ENCODE measurements around the gene RFXANK.
A peak's percentile ranks its signal among the peaks of the same experiment; 100 is the strongest.
"Not testable (repeated sequence)": the region's sequence is repeated elsewhere in the genome, so short reads cannot be mapped to it uniquely, and the experiment has no call there.

The RFXANK gene

GRCh38 chr19:19170053-19170872, 21.8 kb upstream of the RFXANK start, which contains the start of gene MEF2B:
TSS of gene MEF2B (minus strand) at chr19:19170263. CDS start at chr19:19150735, 19,528 bp downstream.
- no peak for DNase-seq

- DNase-seq, result no peak
These were observed 21.0 kb upstream of the RFXANK start for GRCh38 chr19:19170873-19171672.

DNA sequence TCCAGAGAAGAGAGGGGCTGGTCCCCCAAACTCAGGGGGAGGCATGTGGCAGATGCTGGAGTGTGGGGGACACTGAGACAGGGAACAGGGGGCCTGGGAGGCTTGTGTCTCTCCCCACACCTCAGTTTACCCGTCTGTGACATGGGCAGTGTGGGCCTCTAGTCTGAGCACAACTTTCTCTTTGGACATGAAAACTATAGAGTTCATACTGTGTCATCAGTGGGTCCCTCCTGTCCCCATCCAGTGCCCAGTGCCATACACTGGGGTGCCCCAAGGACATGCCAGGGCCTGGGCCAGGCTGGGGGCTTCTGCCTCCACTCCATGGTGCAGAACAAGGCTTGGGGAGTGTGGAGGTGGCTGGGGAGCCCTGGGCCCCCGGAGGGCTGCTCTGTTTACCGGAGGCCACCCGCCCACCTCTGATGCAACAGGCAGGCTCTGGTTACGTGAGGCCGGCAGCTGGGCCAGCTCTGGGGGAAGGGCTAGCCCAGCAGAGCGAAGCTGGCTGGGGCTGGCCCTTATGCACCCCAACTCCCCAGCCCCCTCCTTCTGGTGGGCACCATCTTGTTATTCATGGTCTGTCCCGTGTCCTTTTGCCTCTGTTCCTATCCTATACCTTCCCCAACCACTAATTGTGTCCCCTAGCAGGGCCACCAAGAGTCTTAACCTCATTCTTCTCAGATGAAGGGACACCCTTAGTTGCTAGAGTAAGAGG, 20.1 kb upstream of the RFXANK start:
- DNase-seq, result peak; percentile 41

GRCh38 chr19:19173243-19173642, 18.8 kb upstream of the RFXANK start:
- not testable (repeated sequence) for DNase-seq

DNA sequence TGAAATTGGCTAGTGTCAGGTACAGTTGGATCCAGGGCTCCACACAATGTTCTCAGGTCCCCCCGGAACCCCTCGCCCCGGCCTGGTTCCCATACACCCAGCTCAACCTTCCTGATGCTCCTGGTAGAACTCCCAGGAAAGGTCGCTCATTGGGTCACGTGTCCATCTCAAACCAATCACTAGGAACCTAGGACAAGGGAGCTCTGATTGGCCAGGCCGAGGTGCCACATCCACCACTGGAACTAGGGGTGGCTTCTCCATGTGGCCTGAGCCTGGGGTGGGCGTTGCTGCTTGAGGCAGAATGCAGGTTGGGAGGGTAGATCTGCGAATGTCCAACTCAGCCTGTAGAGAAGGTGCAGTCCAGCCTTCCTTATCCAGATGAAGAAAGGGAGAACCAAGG, 15.1 kb upstream of the RFXANK start:
- no peak for DNase-seq

GRCh38 chr19:19179548-19180441, 12.3 kb upstream of the RFXANK start:
- DNase-seq, result no peak

- DNase-seq, result no peak
These were observed 10.5 kb upstream of the RFXANK start for GRCh38 chr19:19181488-19181998.

DNA sequence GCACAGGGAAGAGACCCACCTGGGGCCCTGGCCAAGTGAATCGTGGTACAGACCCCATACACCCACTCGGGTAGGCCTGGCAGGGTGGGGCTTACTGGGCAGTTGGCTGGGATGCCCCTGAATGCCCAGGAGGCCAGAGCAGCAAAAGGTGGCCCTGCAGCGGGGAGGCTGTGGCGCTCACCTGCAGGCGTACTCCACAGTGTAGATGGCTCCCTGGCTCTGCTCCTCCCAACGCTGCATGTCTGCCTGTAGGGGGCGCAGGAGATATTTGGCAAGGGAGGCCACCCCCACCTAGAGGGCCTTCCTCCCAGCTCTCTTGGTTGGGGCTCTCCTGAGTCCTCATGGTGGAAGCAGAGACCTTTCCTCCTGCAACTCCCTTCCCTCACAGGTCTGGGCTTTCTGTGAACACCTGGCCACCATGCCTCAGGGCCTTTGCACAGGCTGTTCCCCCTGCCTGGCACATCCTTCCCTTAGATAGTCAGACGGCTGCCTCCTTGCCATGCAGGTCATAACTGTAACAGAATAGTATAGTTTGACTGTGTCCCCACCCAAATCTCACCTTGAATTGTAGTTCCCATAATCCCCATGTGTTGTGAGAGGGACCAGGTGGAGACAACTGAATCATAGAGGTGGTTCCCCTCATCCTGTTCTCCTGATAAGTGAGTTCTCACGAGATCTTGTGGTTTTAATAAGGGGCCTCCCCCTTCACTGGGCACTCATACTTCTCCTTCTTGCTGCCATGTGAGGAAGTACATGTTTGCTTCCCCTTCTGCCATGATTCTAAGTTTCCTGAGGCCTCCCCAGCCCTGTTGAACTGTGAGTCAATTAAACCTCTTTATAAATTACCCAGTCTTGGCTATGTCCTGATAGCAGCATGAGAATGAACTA, 6.0 kb upstream of the RFXANK start:
- peak; percentile 44 for DNase-seq

DNA sequence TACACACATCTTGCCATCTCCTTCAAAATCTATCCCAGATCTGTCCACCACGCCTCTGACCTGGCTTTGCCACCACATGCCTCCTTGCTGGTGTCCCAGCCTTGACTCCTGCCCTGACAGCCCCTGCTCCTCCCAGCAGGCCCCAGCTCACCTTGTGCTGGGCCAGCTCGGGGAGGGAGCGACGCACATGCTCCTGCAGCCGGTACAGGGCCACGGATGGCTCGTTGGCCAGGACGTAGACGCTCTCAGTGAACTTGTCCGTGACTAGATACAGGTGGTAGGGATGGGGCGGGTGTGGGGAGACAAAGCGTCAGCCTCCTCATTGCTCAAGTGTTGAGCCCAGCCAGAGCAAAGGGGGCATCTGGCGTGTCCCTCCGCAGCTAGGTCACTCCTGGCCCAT, 5.3 kb upstream of the RFXANK start:
- no peak for DNase-seq

DNA sequence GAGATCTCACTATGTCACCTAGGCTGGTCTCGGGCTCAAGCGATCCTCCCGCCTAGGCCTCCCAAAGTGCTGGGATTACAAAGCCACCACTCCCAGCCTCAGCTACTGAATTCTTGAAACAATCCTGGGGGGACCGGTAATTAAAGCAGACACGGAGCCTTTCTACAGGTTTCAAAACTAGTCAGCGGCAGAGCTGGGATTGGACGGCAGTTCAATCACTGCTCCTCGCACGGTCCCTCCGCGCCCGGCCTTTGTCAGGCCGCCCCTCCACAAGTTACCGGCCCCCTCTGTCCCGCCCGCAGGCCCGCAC, 335 bp upstream of the RFXANK start:
- DNase-seq, result no peak

- DNase-seq, result no peak
These were observed 909 bp downstream of the RFXANK start for GRCh38 chr19:19192910-19193423.

DNA sequence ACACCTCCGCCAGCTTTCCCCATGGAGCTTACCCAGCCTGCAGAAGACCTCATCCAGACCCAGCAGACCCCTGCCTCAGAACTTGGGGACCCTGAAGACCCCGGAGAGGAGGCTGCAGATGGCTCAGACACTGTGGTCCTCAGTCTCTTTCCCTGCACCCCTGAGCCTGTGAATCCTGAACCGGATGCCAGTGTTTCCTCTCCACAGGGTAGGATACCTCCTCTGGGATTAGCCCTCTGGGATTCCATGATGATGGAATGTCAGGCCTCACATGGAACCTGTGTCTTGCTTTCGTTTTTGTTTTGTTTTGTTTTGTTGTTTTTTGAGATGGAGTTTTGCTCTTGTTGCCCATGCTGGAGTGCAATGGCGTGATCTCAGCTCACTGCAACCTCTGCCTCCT, 1.9 kb downstream of the RFXANK start:
- no peak for DNase-seq

DNA sequence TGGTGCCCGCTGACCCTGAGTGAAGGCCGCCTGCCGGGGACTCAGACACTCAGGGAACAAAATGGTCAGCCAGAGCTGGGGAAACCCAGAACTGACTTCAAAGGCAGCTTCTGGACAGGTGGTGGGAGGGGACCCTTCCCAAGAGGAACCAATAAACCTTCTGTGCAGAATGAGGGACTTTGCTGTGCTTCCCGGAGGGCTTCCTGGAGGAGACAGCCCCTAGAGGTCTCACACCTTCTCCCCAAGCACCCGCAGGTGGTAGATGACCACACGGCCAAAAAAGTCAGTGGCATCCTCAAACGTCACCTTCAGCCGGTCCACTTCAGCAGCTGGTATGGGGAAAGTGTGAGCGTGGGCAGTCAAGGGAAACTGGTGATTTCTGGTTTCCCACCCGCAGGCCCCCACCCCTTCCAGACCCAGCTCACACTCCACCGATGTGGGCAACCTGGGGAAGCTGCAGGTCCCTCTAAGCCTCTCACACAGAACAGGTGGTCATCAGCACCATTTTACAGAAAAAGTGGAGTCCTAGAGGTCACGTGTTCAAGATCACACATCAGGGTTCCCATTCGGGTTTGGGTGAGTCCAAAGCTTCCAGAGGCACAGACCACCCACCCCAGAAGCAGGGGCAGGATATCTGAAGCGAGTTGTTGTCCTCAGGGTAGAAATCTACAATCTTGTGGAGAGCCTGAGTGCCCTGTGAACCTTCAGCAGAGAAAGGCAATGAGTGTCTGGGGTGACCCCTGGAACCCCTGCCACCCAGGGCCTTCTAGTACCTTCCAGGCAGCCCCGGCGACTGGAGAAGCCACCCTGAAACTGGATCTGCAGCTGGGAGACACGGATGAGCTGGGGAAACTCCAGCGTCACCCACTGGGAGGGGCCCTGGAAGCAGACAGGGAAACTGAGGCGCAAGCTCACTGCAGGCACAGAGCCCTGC, 9.9 kb downstream of the RFXANK start:
- no peak for DNase-seq

- no peak for DNase-seq
These were observed 10.6 kb downstream of the RFXANK start for GRCh38 chr19:19202707-19203011.

DNA sequence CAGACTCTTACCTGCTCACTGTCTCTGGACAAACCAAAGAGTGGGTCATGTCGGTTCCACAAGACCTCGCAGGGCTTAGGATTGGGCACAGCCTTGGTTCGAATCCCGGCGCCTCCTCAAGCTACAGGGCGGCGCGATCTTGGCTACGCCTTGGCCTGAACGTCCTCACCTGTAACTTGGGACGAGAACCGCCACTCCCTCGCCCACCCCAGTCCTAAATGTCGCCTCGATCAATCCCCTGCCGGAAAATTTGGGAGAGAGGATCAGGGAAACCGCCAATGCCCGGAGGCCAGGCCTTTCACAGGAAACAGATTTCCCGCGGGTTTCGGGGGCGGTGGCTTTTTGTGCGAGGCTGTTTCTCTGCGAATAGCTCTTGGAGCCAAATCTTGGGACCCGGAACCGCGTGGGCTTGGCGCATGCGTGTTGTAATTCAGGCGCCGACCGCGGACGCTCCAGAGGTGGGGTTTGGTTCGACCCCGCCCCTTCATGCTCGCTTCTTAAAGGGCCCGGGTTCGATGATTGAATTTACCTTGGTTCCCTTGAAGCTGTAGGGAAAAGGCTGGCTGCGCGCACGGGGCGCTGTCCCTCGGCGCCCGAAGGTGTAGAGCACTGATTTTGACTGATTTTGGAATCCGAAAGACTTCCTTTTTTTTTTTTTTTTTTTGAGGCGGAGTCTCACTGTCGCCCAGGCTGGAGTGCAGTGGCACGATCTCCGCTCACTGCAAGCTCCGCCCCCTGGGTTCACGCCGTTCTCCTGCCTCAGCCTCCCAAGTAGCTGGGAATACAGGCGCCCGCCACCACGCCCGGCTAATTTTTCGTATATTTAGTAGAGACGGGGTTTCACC, 11.2 kb downstream of the RFXANK start, which contains the start of gene NR2C2AP:
TSS of gene NR2C2AP (minus strand) at position 403 of the 845 bp plus-strand sequence. CDS start at position 49, 354 bp downstream.
- peak; percentile 88 for DNase-seq

DNA sequence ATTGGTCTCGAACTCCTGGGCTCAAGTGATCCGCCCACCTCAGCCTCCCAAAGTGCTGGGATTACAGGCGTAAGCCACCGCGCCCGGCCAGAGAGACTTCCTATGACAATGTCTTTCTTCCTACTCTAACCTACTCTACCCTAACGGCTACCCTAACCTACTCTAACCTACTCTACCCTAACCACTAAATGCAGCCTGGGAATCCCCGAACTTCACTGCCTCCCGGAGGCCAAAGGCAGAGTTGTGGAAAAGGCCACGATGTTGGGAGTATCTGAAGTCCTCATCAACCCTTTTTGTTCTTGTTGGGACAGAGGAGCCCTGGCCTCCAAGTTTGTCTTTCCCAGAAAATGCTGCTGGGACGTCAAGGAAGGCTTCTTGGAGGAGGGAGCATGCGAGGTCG, 12.1 kb downstream of the RFXANK start:
- no peak for DNase-seq

- DNase-seq, result no peak
These were observed 13.7 kb downstream of the RFXANK start for GRCh38 chr19:19205416-19206410.

DNA sequence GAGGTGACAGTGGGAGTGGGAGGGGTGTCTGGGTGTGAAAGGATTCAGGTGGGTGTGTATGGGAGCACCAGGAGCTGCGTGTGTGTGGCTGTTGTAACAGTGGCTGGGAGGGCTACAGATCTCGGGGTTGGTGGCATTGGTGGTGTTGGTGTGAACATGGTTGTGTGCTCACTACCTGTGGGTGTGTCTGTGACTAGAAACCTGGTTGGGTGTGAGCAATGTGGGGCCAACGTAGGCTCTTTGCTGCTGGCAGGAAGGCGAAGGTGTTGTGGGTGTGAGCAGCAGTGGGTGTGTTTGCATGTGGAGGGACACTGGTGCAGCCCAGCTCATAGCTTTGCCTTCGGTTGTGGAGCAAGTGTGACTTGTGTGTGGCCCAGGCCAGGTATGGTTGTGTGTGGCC, 14.9 kb downstream of the RFXANK start:
- DNase-seq, result no peak

Data from HCEC 1CT (cell line).